GM19328 (cell line): ENCODE results near the gene SSBP3.

Experiments
- ATAC-seq: cut with Tn5 transposase; IDR thresholded peaks from one replicate; pipeline ENCODE4 v1.9.1; 2021; ENCODE audit warnings: mild to moderate bottlenecking, moderate library complexity; ENCODE audit not compliant: unreplicated experiment

SSBP3 gene

GRCh38 chr1:54312796-54313316 lies 93.3 kb downstream of the SSBP3 start:
- no peak for ATAC-seq

GRCh38 chr1:54311506-54311905 lies 94.7 kb downstream of the SSBP3 start:
- no peak for ATAC-seq

- ATAC-seq, result no peak
Observed at GRCh38 chr1:54310439-54311328, 95.5 kb downstream of the SSBP3 start.

GRCh38 chr1:54309631-54310366 lies 96.4 kb downstream of the SSBP3 start:
- no peak for ATAC-seq

- no peak for ATAC-seq
Observed at GRCh38 chr1:54307305-54307704, 98.9 kb downstream of the SSBP3 start.

GRCh38 chr1:54305906-54306514 lies 100.2 kb downstream of the SSBP3 start:
- ATAC-seq, result no peak

- no peak for ATAC-seq
Observed at GRCh38 chr1:54304518-54304917, 101.7 kb downstream of the SSBP3 start.

- ATAC-seq, result no peak
Observed at GRCh38 chr1:54302951-54303843, 103.0 kb downstream of the SSBP3 start.

GRCh38 chr1:54302549-54302948 lies 103.6 kb downstream of the SSBP3 start:
- no peak for ATAC-seq

- ATAC-seq, result no peak
Observed at GRCh38 chr1:54301497-54301896, 104.7 kb downstream of the SSBP3 start.

GRCh38 chr1:54300401-54300800 lies 105.8 kb downstream of the SSBP3 start:
- no peak for ATAC-seq

- ATAC-seq, result no peak
Observed at GRCh38 chr1:54299037-54299436, 107.2 kb downstream of the SSBP3 start.

GRCh38 chr1:54298284-54299033 lies 107.7 kb downstream of the SSBP3 start:
- ATAC-seq, result no peak

- ATAC-seq, result no peak
Observed at GRCh38 chr1:54297596-54298283, 108.5 kb downstream of the SSBP3 start.

- ATAC-seq, result no peak
Observed at GRCh38 chr1:54296666-54297065, 109.5 kb downstream of the SSBP3 start.

GRCh38 chr1:54294887-54295286 lies 111.3 kb downstream of the SSBP3 start:
- no peak for ATAC-seq

- no peak for ATAC-seq
Observed at GRCh38 chr1:54292002-54292911, 113.9 kb downstream of the SSBP3 start.
